GM21619 (cell line): Measurements from ENCODE around the gene ANKRD65.
A peak's percentile ranks its signal among the peaks of the same experiment; 100 is the strongest.
"Not testable (repeated sequence)": the region's sequence is repeated elsewhere in the genome, so short reads cannot be mapped to it uniquely, and the experiment has no call there.

Experiments
- ATAC-seq: cut with Tn5 transposase; IDR thresholded peaks from one replicate; pipeline ENCODE4 v1.9.1; 2021; ENCODE audit not compliant: unreplicated experiment

Gene ANKRD65

GRCh38 chr1:1373815-1374588 lies 47.1 kb downstream of the ANKRD65 start:
- no peak for ATAC-seq

DNA sequence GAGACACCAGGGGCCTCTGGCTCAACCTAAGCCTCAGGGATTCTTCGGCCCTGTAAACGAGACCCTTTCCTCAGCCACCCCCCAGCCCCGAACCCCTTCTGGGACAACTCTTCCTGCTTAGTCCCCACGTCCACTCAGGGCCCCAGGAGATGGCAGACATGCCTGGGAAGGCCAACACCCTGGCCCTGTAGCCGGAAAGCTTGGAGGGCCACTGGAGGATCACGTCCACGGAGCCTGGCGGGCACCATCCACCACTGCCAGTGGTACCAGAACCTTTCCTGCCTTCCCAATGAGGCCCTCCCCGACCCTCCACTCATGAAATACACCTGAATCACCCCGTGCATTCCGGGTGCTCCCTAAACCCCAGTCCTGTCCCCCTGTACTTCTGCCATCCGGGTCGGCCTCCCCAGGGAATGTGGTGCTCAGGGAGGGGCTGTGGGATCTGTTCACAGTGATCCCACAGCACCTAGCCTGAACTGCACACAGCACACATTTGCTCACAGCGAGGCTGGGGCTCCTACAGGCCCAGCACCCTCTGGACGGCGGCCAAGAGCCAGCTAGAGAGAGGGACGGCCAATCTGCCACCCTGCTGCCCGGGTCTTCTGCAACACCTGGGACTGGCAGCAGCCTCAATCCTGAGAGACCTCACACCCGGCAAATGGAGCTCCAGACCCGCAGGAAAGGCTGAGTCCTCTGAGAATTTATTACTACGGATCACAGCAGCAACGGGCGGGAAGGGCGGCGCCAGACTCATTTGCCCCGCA lies 47.8 kb downstream of the ANKRD65 start:
- no peak for ATAC-seq

GRCh38 chr1:1371746-1372711 lies 49.0 kb downstream of the ANKRD65 start:
- ATAC-seq: peak; percentile 18

DNA sequence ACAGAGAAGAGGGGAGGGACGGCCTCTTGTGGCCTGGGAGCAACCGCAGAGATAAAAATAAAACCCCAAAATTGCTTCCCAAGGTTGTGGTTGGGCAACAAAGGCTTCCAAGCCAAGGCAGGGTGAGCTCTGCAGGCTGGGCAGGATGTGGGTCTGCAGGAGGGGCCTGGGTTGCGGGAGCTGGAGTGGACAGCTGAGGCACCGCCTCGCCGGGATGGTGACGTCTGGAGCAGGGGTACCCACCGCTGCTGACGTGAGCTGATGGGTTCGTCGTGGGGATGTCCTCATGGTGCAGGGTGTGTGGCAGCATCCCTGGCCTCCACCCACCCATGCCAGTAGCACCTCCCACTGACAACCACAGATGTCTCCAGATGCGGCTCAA lies 49.7 kb downstream of the ANKRD65 start:
- ATAC-seq: no peak

- no peak for ATAC-seq
Observed at GRCh38 chr1:1370771-1371300, 50.2 kb downstream of the ANKRD65 start.

DNA sequence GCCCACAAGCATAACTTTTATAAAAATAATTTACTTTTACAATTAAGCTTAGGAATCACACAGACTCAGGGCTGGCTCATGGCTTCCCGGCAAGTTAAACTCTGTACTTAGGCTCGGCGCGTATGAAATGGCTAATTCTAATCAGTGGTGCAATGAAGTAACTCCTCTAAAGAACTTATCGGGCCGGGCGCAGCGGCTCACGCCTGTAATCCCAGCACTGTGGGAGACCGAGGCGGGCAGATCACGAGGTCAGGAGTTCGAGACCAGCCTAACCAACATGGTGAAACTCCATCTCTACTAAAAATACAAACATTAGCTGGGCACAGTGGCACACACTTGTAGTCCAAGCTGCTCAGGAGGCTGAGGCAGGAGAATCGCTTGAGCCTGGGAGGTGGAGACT lies 51.0 kb downstream of the ANKRD65 start:
- ATAC-seq: not testable (repeated sequence)
